H54 (cell line): Measurements from ENCODE around the gene RPL32.
A peak's percentile ranks its signal among the peaks of the same experiment; 100 is the strongest.
"Not testable (repeated sequence)": the region's sequence is repeated elsewhere in the genome, so short reads cannot be mapped to it uniquely, and the experiment has no call there.

Experiments used
- DNase-seq: peaks from one replicate; pipeline ENCODE4 v3.0.0; 2011; ENCODE audit warnings: low spot score, mixed read lengths; ENCODE audit not compliant: insufficient read length
- FAIRE-seq: peaks from 3 replicates; lab custom pipeline; 2011; peaks lifted over from hg19 to GRCh38; lab: Jason Lieb, UNC
- POLR2A ChIP-seq: IDR thresholded peaks from 2 replicates; pipeline ENCODE4 v1.6.1; 2011; ENCODE audit warnings: low read depth, mild to moderate bottlenecking, low read length

RPL32 gene

DNA sequence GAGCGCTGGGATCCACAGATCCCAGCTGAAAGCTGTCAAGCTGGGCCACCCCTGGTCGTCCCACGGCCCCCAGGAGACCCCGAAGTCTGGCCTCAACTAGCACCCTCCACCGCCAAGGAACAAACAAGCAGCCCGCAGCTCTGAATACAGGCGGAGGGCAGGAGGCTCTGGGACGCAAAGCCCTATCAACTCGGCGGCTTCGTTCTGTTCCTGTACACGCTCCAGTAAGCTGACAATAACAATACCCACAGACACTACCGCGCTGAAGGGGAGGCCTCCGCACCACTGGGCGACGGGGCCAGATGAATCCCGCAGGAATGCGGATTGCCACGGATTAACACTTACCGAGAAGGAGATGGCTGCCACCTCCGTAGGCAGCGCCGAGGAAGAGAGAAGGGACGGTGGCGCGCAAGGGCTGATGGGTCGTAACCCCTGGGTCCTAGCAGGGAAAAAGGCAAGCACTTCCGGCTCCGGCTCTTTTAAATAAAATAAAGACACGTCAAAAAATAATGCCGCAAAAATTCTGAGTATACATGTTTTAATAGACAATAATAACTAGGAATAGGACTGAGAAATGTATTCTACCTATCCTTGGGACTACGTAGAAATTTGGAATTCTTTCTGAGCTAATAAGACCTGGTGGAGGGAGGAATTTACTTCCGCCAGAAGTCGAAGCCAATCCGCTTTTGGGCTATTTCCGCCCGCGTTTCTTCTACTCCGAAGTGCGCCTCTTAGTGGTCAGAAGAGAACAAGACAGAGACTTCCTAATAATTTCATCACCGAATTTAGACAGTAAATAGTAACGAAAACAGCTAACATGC is at the start of gene RPL32:
Gene RPL32 (minus strand): TSS at position 417 of the 821 bp plus-strand sequence. CDS start 1,328 bp downstream, outside the sequence.
- peak; percentile 45 for FAIRE-seq

DNA sequence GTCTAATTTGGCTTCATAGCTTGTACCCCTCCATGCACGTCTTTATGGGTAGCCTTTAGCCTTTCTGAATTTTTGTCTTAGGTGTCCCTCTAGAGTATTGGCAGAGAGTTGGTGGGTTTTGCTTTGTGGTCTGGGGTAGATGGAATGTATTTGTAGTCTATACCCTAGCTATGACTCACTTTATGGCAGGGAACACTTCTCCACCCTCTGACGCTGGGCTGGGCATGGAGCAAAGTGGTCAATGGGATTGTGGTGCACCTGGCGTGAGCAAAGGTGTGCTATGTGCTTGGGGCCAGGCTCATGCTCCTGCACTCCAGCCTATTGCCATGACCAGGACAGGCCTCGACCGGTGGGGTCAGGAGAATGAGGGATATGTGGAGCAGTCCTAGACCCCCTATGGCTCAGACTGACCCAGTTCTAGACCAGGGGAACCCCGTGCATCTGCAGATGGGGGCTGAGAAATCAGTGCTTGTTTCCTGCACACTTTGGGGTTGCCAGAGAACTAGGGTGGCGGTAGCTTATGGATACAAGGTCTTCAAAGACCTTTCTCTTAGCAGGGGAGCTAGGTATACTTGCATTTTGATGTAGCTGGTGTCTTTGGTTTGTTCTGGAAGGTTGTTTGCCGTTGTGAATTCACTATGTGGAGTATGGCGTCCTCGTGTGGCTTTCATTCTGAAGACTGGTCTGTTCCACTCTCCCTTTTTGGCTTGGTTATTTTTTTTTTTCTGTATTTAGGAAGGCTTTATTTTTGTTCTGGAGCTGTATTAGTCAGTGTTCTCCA is 49.4 kb upstream of the RPL32 start:
- no peak for FAIRE-seq
- no peak for TF ChIP-seq POLR2A
- no peak for DNase-seq

More for the DNA sequence above, at the start of gene RPL32:
- DNase-seq, result peak; percentile 63
- TF ChIP-seq POLR2A, result peak; percentile 96

DNA sequence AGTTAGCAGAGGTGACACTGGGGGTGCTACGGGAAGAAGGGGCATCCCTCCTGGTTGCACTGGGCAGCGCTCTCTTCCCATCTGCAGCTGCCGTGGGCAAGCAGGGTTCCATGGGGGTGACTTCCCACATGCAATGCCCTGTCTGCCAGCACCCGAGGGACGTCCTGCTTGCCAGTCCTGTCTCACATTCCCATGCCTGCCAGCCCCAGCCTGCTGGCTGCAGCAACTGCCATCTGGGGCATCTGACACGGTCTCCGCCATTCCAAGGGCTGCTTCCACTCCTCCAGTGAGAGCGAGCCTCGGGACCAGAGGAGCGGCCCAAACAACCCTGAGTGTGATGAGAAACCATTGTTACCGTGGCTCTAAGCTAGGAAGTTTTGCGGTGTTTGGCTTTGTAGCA is 45.4 kb upstream of the RPL32 start:
- no peak for TF ChIP-seq POLR2A
- no peak for DNase-seq
- FAIRE-seq, result no peak

GRCh38 chr3:12886106-12886679 is 44.8 kb upstream of the RPL32 start:
- FAIRE-seq (no peak), DNase-seq (no peak)
- no peak for TF ChIP-seq POLR2A

- no peak for DNase-seq
- TF ChIP-seq POLR2A, result no peak
- no peak for FAIRE-seq
These were observed 44.2 kb upstream of the RPL32 start for GRCh38 chr3:12885583-12885930.

DNA sequence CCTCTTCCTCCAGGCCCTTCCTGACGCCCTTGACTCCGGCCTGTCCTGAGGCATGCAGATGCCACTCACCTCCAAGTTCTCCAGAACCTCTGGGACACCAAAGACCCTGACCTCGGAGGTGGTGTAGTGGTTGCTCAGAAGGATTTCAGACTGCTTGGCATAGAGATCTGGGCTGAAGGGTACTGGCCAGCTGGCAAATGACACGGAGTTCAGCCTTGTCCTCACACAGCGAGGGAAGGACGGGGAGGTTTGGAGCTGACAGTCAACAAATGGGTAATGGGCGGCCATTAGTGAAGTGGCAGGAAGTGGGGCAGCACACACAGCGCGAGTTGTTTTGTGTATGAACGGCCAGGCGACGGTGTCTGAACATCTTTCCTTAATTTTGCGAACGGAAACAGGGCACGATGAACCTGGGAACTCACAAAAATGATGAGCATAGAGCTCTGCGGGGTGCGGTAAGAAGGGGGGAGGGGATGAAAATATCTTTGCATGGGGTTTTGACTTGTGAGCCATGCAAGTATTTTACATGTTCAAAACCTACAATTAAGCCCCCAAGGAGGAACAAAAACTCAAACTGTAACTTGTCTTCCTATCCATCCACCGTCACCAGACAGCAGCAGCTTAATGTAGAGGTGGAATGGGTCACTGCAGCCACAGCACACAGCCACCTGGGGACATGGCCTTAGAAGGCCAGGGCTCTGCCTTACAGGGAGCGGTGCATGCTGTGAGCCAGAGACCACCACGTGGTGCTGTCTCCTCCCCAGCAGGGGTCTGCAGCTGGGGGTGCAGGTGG is 43.6 kb upstream of the RPL32 start:
- FAIRE-seq, result no peak
- TF ChIP-seq POLR2A, result no peak
- DNase-seq, result no peak

DNA sequence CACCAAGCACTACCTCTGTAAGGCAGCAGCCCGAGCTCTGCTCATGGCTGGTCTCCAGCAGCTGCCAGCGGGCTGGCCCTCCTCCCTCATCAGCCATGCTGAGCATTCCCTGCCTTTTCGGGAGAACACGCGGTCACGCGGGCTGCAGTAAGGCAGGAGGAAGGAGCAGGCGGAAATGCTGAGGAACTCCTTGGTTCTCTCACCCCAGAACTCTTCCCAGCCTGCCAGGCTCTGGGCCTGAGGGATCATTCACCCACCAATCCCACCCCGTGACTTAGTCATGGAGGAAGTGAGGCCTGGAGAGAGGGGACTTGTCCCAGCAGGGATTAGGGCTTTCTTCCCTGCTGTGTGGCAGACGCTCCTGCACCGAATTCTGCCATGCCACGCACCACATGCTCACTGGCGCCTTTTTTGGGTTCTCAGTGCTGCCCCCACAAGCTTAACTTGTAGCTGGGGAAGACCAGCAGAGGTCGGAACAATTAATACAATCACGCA is 42.9 kb upstream of the RPL32 start:
- TF ChIP-seq POLR2A, result no peak
- DNase-seq (no peak), FAIRE-seq (no peak)

DNA sequence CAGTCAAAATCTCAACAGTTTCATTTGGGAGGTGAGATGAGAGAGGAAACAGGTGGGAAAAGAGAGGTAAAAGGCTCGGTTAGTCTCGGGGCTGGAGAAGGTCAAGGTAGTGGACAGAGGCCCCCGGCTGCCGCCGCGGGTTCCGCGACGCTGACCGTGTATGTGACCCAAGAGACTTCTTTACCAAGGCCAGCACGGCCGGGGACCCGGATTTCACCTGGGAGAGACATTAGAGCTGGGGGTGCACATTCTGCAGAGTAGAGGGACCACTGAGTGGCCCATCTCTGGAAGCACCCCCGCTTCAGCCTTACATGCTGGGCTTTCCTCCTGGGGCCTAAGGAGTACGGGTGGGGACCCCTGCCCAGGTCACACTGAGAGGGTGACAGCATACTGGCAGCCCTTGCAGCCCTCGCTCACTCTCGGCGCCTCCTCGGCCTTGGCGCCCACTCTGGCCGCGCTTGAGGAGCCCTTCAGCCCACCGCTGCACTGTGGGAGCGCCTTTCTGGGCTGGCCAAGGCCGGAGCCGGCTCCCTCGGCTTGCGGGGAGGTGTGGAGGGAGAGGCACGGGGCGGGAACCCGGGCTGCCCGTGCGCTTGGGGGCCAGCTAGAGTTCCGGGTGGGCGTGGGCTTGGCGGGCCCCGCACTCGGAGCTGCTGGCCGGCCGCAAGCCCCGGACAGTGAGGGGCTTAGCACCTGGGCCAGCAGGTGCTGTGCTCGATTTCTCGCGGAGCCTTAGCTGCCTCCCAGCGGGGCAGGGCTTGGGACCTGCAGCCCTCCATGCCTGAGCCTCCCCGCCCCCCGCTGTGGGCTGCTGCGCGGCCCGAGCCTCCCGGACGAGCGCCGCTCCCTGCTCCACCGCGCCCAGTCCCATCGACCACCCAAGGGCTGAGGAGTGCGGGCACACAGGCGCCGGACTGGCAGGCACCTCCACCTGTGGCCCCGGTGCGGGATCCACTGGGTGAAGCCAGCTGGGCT is 41.3 kb upstream of the RPL32 start:
- FAIRE-seq (no peak), DNase-seq (no peak)
- no peak for TF ChIP-seq POLR2A

GRCh38 chr3:12881858-12882257 is 40.5 kb upstream of the RPL32 start:
- not testable (repeated sequence) for FAIRE-seq

DNA sequence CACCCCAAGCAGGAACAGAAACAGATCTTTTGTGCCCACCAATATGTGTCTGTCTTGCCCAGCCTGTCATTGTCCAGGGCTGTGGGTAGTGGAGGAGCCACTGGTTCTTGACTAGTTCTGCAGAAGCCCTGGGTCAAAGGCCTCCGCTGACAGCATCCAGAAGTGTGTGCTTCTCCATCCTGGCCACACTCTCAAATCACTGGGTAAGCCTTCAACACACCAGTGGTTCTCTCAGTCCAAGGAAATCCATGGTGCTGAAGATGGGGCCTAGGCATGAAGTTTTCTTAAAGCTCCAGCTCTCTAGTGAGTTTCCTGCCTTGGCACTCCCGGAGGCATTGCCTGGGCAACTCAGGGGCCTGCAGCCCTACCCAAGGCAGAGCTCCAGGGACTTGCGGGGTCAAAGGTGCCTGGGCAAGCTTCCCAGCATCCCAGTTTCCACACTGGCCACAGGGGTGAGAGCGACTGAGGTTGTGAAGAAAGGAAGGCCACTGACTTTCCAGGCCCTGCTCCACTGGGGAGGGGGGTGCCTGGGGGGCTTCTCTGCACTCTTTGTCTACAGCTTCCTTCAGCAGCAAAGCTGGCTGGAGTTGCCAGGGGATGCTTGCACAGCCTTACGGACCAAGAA is 37.9 kb upstream of the RPL32 start:
- no peak for TF ChIP-seq POLR2A
- DNase-seq (no peak), FAIRE-seq (no peak)

More at GRCh38 chr3:12881858-12882257, 40.5 kb upstream of the RPL32 start:
- not testable (repeated sequence) for DNase-seq

DNA sequence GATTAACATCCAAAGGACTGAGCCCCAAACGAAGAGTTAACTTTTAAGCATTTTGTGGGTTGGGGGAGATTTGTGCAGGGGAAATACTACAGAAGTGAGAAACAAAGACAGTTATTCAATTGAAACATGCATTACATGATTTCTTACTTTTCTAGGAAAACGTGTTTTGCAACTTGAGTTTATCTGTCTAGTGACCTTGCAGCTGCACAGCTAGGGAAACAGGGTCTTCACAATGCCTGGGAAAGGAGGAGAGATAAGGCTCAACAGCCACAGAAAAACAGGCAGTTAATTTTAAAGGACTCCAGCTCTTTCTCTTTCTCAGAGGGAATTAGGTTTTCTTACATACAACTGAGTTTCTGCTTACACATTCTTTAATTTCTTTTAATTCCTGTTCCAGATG is 37.4 kb upstream of the RPL32 start:
- not testable (repeated sequence) for FAIRE-seq, DNase-seq

DNA sequence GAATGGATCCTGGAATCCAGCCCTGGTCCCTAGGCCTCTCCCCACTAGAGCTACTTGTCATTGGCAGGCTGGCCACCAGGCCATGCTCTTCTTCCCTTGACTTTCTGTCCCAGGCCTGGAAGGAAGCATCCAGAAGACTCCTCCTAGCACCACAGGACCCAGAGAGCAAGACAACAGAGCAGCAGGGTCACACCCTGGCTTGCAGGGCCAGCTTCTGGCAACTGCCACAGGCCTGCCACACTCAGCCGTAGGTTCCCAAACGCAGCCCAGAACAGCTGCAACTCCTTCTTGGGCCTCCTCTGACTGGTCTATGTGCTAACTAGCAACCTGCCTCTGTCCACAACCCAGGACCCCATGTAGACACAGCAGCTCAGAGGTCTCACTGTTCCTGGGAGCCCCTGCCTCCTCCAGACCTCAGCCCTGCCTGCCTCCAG is 36.8 kb upstream of the RPL32 start:
- DNase-seq (no peak), FAIRE-seq (no peak)
- TF ChIP-seq POLR2A, result no peak
